HT-29 (cell line): ENCODE results near the gene METTL26. TPM values are rescaled to one million over a fixed set of nuclear protein-coding genes. Genes with fewer than 3 reads are reported as not detected.

ENCODE experiments used
- DNase-seq: peaks from one replicate; pipeline ENCODE4 v3.0.0-alpha.2; 2015; ENCODE audit warnings: low spot score
- total RNA-seq: library from RNA; depleted of rRNA; stranded (reverse); fragments of >200 nt; shearing (Covaris generic); gene quantifications from 2 replicates; pipeline ENCODE4 v1.2.3, GENCODE V29; 2014; rRNA removed

METTL26 gene
- total RNA-seq: 278 and 290 TPM in 2 replicates

GRCh38 chr16:636206-637080 is at the start of gene METTL26:
METTL26 (minus strand) TSS chr16:636305; CDS start chr16:636290, 15 bp downstream.
- peak; percentile 95 for DNase-seq

GRCh38 chr16:684961-685696 is 49.0 kb upstream of the METTL26 start:
- DNase-seq: no peak

- peak; percentile 94 for DNase-seq
Measured at GRCh38 chr16:684071-684794, 48.1 kb upstream of the METTL26 start, which contains the start of gene JMJD8. JMJD8 (minus strand) TSS chr16:684334; CDS start chr16:684319, 15 bp downstream.

- DNase-seq: peak; percentile 60
Measured at GRCh38 chr16:683396-684070, 47.4 kb upstream of the METTL26 start.

GRCh38 chr16:682493-683395 is 46.6 kb upstream of the METTL26 start:
- DNase-seq: no peak

GRCh38 chr16:681746-682427 is 45.8 kb upstream of the METTL26 start:
- no peak for DNase-seq

GRCh38 chr16:680967-681745 is 45.1 kb upstream of the METTL26 start:
- peak; percentile 69 for DNase-seq

GRCh38 chr16:680625-680945 is 44.5 kb upstream of the METTL26 start:
- no peak for DNase-seq

- peak; percentile 81 for DNase-seq
Measured at GRCh38 chr16:679814-680624, 43.9 kb upstream of the METTL26 start, which contains the start of gene STUB1. STUB1 (plus strand) TSS chr16:680410; CDS start chr16:680526, 116 bp downstream.

GRCh38 chr16:678858-679813 is 43.0 kb upstream of the METTL26 start:
- DNase-seq: peak; percentile 77

GRCh38 chr16:678209-678857 is 42.2 kb upstream of the METTL26 start:
- no peak for DNase-seq

GRCh38 chr16:677316-678190 is 41.4 kb upstream of the METTL26 start:
- DNase-seq: no peak

- DNase-seq: peak; percentile 76
Measured at GRCh38 chr16:676913-677312, 40.8 kb upstream of the METTL26 start.

- DNase-seq: no peak
Measured at GRCh38 chr16:676565-676902, 40.4 kb upstream of the METTL26 start.

GRCh38 chr16:675884-676564 is 39.9 kb upstream of the METTL26 start:
- peak; percentile 16 for DNase-seq
